ENCODE results near the gene NPIPA2. TPM values are rescaled to one million over a fixed set of nuclear protein-coding genes. Genes with fewer than 3 reads are reported as not detected.
"Not testable (repeated sequence)": the region's sequence is repeated elsewhere in the genome, so short reads cannot be mapped to it uniquely, and the experiment has no call there.

The NPIPA2 gene
- total RNA-seq, 1 experiment from 2014 or later, result 2.2 TPM

GRCh38 chr16:14740832-14741385, 1.4 kb upstream of the NPIPA2 start:
- H3K27me3 ChIP-seq (replicated peaks; ENCODE audit: control insufficient read depth, insufficient read depth, low read length); H3K27me3 Mint-ChIP-seq (ENCODE audit: insufficient read depth, unreplicated experiment); POLR2A ChIA-PET; intact Hi-C loops (cut with micrococcal nuclease; ENCODE audit: unreplicated experiment); H3K36me3 ChIP-seq (ENCODE audit: control insufficient read depth, insufficient read depth, low read length); H3K36me3 Mint-ChIP-seq (ENCODE audit: insufficient read depth, unreplicated experiment); BruUV-seq (replicated peaks); H3K4me1 Mint-ChIP-seq (ENCODE audit: low read depth, unreplicated experiment); CTCF ChIA-PET; H3K4me1 ChIP-seq; DNase-seq; H3K4me3 Mint-ChIP-seq (ENCODE audit: unreplicated experiment); H3K27ac Mint-ChIP-seq (ENCODE audit: unreplicated experiment); H3K9me3 Mint-ChIP-seq (ENCODE audit: unreplicated experiment); H3K9me3 ChIP-seq; H3K4me3 ChIP-seq (ENCODE audit: low read depth, low read length): not testable (repeated sequence)

GRCh38 chr16:14741794-14742193, 539 bp upstream of the NPIPA2 start:
- H3K36me3 Mint-ChIP-seq (ENCODE audit: insufficient read depth, unreplicated experiment); H3K9me3 Mint-ChIP-seq (ENCODE audit: unreplicated experiment); H3K9me3 ChIP-seq; BruUV-seq (replicated peaks); intact Hi-C loops (cut with micrococcal nuclease; ENCODE audit: unreplicated experiment); DNase-seq; H3K4me1 Mint-ChIP-seq (ENCODE audit: low read depth, unreplicated experiment); H3K27ac Mint-ChIP-seq (ENCODE audit: unreplicated experiment); H3K4me3 Mint-ChIP-seq (ENCODE audit: unreplicated experiment); H3K36me3 ChIP-seq (ENCODE audit: control insufficient read depth, insufficient read depth, low read length); H3K4me1 ChIP-seq; CTCF ChIA-PET; H3K27me3 Mint-ChIP-seq (ENCODE audit: insufficient read depth, unreplicated experiment); H3K4me3 ChIP-seq (ENCODE audit: low read depth, low read length); POLR2A ChIA-PET; H3K27me3 ChIP-seq (replicated peaks; ENCODE audit: control insufficient read depth, insufficient read depth, low read length): not testable (repeated sequence)

DNA sequence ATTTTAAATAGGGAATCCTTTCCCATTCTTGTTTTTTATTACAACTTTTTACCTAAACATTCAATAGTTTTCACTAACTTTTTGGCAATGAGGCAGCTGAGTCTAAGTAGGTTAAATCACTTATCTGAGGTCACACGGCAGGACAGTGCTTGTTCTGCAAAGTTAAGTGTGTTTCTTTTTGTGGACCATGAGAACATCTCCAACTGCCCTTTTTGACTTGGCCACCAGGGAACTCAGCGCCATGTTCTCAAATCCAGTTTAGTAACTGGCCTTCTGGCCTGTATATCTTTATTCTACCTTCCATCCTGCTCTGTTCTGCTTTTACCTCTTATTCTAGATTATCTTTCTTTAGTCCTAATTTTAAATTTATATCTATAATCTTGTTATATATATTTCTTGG, 31.3 kb downstream of the NPIPA2 start:
- H3K27me3 Mint-ChIP-seq (ENCODE audit: insufficient read depth, unreplicated experiment); H3K27me3 ChIP-seq (replicated peaks; ENCODE audit: control insufficient read depth, insufficient read depth, low read length); DNase-seq; H3K9me3 ChIP-seq; H3K9me3 Mint-ChIP-seq (ENCODE audit: unreplicated experiment); H3K36me3 Mint-ChIP-seq (ENCODE audit: insufficient read depth, unreplicated experiment); H3K4me3 ChIP-seq (ENCODE audit: low read depth, low read length); POLR2A ChIA-PET; CTCF ChIA-PET; H3K4me1 ChIP-seq; intact Hi-C loops (cut with micrococcal nuclease; ENCODE audit: unreplicated experiment); H3K27ac Mint-ChIP-seq (ENCODE audit: unreplicated experiment); H3K4me3 Mint-ChIP-seq (ENCODE audit: unreplicated experiment); BruUV-seq (replicated peaks); H3K4me1 Mint-ChIP-seq (ENCODE audit: low read depth, unreplicated experiment); H3K36me3 ChIP-seq (ENCODE audit: control insufficient read depth, insufficient read depth, low read length): not testable (repeated sequence)

DNA sequence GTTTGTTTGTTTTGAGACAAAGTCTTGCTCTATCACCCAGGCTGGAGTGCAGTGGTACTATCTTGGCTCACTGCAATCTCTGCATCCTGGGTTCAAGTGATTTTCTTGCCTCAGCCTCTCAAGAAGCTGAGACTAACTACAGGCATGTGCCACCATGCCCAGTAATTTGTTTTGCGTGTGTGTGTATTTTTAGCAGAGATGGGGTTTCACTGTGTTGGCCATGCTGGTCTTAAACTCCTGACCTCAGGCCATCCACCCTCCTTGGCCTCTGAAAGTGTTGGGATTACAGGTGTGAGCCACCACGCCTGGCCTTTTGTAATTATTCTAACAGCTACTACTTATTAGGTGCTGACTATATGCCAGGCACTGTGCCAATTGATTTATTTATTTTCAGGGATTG, 33.3 kb downstream of the NPIPA2 start:
- H3K36me3 ChIP-seq (ENCODE audit: control insufficient read depth, insufficient read depth, low read length); DNase-seq; H3K27me3 ChIP-seq (replicated peaks; ENCODE audit: control insufficient read depth, insufficient read depth, low read length); H3K4me3 Mint-ChIP-seq (ENCODE audit: unreplicated experiment); POLR2A ChIA-PET; BruUV-seq (replicated peaks); H3K9me3 Mint-ChIP-seq (ENCODE audit: unreplicated experiment); H3K4me1 Mint-ChIP-seq (ENCODE audit: low read depth, unreplicated experiment); H3K27ac Mint-ChIP-seq (ENCODE audit: unreplicated experiment); H3K27me3 Mint-ChIP-seq (ENCODE audit: insufficient read depth, unreplicated experiment); H3K36me3 Mint-ChIP-seq (ENCODE audit: insufficient read depth, unreplicated experiment); H3K9me3 ChIP-seq; intact Hi-C loops (cut with micrococcal nuclease; ENCODE audit: unreplicated experiment); H3K4me3 ChIP-seq (ENCODE audit: low read depth, low read length); H3K4me1 ChIP-seq; CTCF ChIA-PET: not testable (repeated sequence)

GRCh38 chr16:14776763-14777162, 34.4 kb downstream of the NPIPA2 start:
- H3K4me3 ChIP-seq (ENCODE audit: low read depth, low read length); H3K27ac Mint-ChIP-seq (ENCODE audit: unreplicated experiment); CTCF ChIA-PET; H3K27me3 Mint-ChIP-seq (ENCODE audit: insufficient read depth, unreplicated experiment); DNase-seq; H3K4me1 ChIP-seq; BruUV-seq (replicated peaks); POLR2A ChIA-PET; H3K9me3 Mint-ChIP-seq (ENCODE audit: unreplicated experiment); intact Hi-C loops (cut with micrococcal nuclease; ENCODE audit: unreplicated experiment); H3K4me1 Mint-ChIP-seq (ENCODE audit: low read depth, unreplicated experiment); H3K27me3 ChIP-seq (replicated peaks; ENCODE audit: control insufficient read depth, insufficient read depth, low read length); H3K36me3 ChIP-seq (ENCODE audit: control insufficient read depth, insufficient read depth, low read length); H3K9me3 ChIP-seq; H3K36me3 Mint-ChIP-seq (ENCODE audit: insufficient read depth, unreplicated experiment); H3K4me3 Mint-ChIP-seq (ENCODE audit: unreplicated experiment): not testable (repeated sequence)

- H3K27ac Mint-ChIP-seq (ENCODE audit: unreplicated experiment); BruUV-seq (replicated peaks); POLR2A ChIA-PET; intact Hi-C loops (cut with micrococcal nuclease; ENCODE audit: unreplicated experiment); DNase-seq; H3K4me3 Mint-ChIP-seq (ENCODE audit: unreplicated experiment); CTCF ChIA-PET; H3K4me1 Mint-ChIP-seq (ENCODE audit: low read depth, unreplicated experiment); H3K36me3 Mint-ChIP-seq (ENCODE audit: insufficient read depth, unreplicated experiment); H3K4me3 ChIP-seq (ENCODE audit: low read depth, low read length); H3K36me3 ChIP-seq (ENCODE audit: control insufficient read depth, insufficient read depth, low read length); H3K9me3 Mint-ChIP-seq (ENCODE audit: unreplicated experiment); H3K27me3 ChIP-seq (replicated peaks; ENCODE audit: control insufficient read depth, insufficient read depth, low read length); H3K27me3 Mint-ChIP-seq (ENCODE audit: insufficient read depth, unreplicated experiment); H3K9me3 ChIP-seq; H3K4me1 ChIP-seq: not testable (repeated sequence)
These were observed 37.1 kb downstream of the NPIPA2 start for GRCh38 chr16:14779368-14779877.

GRCh38 chr16:14786180-14786579, 43.8 kb downstream of the NPIPA2 start:
- POLR2A ChIA-PET; DNase-seq; H3K9me3 Mint-ChIP-seq (ENCODE audit: unreplicated experiment); H3K36me3 Mint-ChIP-seq (ENCODE audit: insufficient read depth, unreplicated experiment); H3K9me3 ChIP-seq; CTCF ChIA-PET; H3K36me3 ChIP-seq (ENCODE audit: control insufficient read depth, insufficient read depth, low read length); intact Hi-C loops (cut with micrococcal nuclease; ENCODE audit: unreplicated experiment); H3K27me3 ChIP-seq (replicated peaks; ENCODE audit: control insufficient read depth, insufficient read depth, low read length); H3K4me1 Mint-ChIP-seq (ENCODE audit: low read depth, unreplicated experiment); H3K4me1 ChIP-seq; H3K4me3 Mint-ChIP-seq (ENCODE audit: unreplicated experiment); H3K27ac Mint-ChIP-seq (ENCODE audit: unreplicated experiment); H3K27me3 Mint-ChIP-seq (ENCODE audit: insufficient read depth, unreplicated experiment); BruUV-seq (replicated peaks); H3K4me3 ChIP-seq (ENCODE audit: low read depth, low read length): not testable (repeated sequence)
